Neural crest cell (in vitro differentiated cells): Measurements from ENCODE around the gene TOLLIP. TPM values are rescaled to one million over a fixed set of nuclear protein-coding genes. Genes with fewer than 3 reads are reported as not detected.
"Not testable (repeated sequence)": the region's sequence is repeated elsewhere in the genome, so short reads cannot be mapped to it uniquely, and the experiment has no call there.

Experiments
- DNase-seq: peaks from one replicate; pipeline ENCODE4 v3.0.0; 2021; ENCODE audit warnings: low read depth, mixed read lengths, low spot score
- H3K27ac Mint-ChIP-seq: one replicate; pipeline ENCODE4 v1.8.0; 2021; ENCODE audit warnings: mild to moderate bottlenecking, mixed read lengths; ENCODE audit not compliant: unreplicated experiment
- H3K27me3 Mint-ChIP-seq: 2 replicates; pipeline ENCODE4 v1.8.0; 2021; ENCODE audit warnings: low read depth, mild to moderate bottlenecking, mixed read lengths
- H3K36me3 Mint-ChIP-seq: 2 replicates; pipeline ENCODE4 v1.8.0; 2021; ENCODE audit warnings: low read depth, mild to moderate bottlenecking, mixed read lengths
- H3K4me1 Mint-ChIP-seq: 2 replicates; pipeline ENCODE4 v1.8.0; 2021; ENCODE audit warnings: mixed read lengths
- H3K4me3 Mint-ChIP-seq: one replicate; pipeline ENCODE4 v1.8.0; 2021; ENCODE audit warnings: mild to moderate bottlenecking, mixed read lengths
- H3K9me3 Mint-ChIP-seq: 2 replicates; pipeline ENCODE4 v1.8.0; 2021; ENCODE audit warnings: mixed read lengths
- CTCF ChIP-seq: fragments of 200-600 bp; sonication (generic); conservative IDR thresholded peaks from 2 replicates; pipeline ENCODE4 v1.5.0; 2021; ENCODE audit warnings: antibody characterized with exemption, mild to moderate bottlenecking
- total RNA-seq: library from RNA; stranded (reverse); gene quantifications from 2 replicates; pipeline ENCODE4 v1.2.1, GENCODE V29; 2021

The TOLLIP gene
- total RNA-seq, 1 donor from 2014 or later, result 40.3 TPM

GRCh38 chr11:1349327-1350041 lies 40.1 kb upstream of the TOLLIP start:
- Mint-ChIP-seq H3K9me3 (no peaks in the 10 kb centered on the region), H3K4me3 (no peak overlapping the region), H3K36me3 (no peaks in the 10 kb centered on the region), H3K27me3 (peaks cover 25% of the 10 kb centered on the region), H3K4me1 (peaks cover 29% of the 10 kb centered on the region), H3K27ac (peak overlapping the region; percentile 91)
- TF ChIP-seq CTCF, result no peak
- DNase-seq, result no peak

- Mint-ChIP-seq H3K9me3 (no peaks in the 10 kb centered on the region), H3K4me1 (peaks cover 29% of the 10 kb centered on the region), H3K4me3 (peak overlapping the region; percentile 39), H3K27me3 (peaks cover 31% of the 10 kb centered on the region), H3K27ac (peak overlapping the region; percentile 91), H3K36me3 (no peaks in the 10 kb centered on the region)
- DNase-seq, result peak; percentile 37
- no peak for TF ChIP-seq CTCF
Observed at GRCh38 chr11:1348796-1349326, 39.4 kb upstream of the TOLLIP start.

GRCh38 chr11:1348146-1348795 lies 38.8 kb upstream of the TOLLIP start:
- Mint-ChIP-seq H3K4me1 (peaks cover 29% of the 10 kb centered on the region), H3K36me3 (no peaks in the 10 kb centered on the region), H3K9me3 (no peaks in the 10 kb centered on the region), H3K27ac (peak overlapping the region; percentile 43), H3K4me3 (peak overlapping the region; percentile 39), H3K27me3 (peaks cover 30% of the 10 kb centered on the region)
- no peak for DNase-seq
- no peak for TF ChIP-seq CTCF

- not testable (repeated sequence) for H3K4me3 Mint-ChIP-seq, H3K36me3 Mint-ChIP-seq, H3K9me3 Mint-ChIP-seq, DNase-seq, H3K27ac Mint-ChIP-seq
- H3K27me3 Mint-ChIP-seq, result peaks cover 29% of the 10 kb centered on the region
- peaks cover 25% of the 10 kb centered on the region for H3K4me1 Mint-ChIP-seq
Observed at GRCh38 chr11:1347411-1347999, 38.1 kb upstream of the TOLLIP start.

GRCh38 chr11:1346669-1347390 lies 37.4 kb upstream of the TOLLIP start:
- TF ChIP-seq CTCF, result no peak
- no peak for DNase-seq
- no peak overlapping the region for H3K27ac Mint-ChIP-seq
- H3K9me3 Mint-ChIP-seq, result no peaks in the 10 kb centered on the region
- H3K36me3 Mint-ChIP-seq, result no peaks in the 10 kb centered on the region
- H3K27me3 Mint-ChIP-seq, result peaks cover 29% of the 10 kb centered on the region
- peaks cover 25% of the 10 kb centered on the region for H3K4me1 Mint-ChIP-seq
- H3K4me3 Mint-ChIP-seq, result no peak overlapping the region
